Measurements from ENCODE around the gene ITSN1.

DNA sequence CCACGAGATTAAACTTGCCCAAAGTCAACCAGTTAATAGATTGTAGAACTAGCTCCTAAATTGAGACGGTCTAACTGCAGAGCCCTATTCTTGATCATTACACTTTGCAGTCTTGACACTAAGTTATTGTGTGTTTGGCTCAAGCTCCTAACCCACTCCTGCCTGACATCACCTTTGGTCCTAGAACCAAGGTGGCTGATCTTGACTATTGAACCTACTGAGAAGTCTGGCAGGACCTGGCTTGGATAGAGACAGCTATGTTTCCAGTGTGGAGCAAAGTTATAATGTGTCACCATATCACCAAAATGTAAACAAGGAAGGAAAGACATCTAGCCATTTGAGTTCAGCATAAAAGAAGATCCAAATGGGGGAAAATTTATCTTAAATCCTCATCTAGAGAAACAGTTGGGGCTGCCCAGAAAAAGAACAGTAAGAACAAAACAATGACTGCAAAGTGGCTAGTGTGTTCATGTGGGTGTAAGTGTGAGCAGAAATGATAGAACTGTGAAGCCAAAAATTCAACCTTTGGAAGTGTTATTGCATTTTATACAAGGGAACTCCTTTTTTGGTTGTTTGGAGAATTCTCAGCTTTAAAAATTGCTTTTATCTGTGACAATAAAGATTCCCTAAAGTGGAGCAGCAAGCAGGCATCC is 166.5 kb downstream of the ITSN1 start:
- TF ChIP-seq, protein P1, sequence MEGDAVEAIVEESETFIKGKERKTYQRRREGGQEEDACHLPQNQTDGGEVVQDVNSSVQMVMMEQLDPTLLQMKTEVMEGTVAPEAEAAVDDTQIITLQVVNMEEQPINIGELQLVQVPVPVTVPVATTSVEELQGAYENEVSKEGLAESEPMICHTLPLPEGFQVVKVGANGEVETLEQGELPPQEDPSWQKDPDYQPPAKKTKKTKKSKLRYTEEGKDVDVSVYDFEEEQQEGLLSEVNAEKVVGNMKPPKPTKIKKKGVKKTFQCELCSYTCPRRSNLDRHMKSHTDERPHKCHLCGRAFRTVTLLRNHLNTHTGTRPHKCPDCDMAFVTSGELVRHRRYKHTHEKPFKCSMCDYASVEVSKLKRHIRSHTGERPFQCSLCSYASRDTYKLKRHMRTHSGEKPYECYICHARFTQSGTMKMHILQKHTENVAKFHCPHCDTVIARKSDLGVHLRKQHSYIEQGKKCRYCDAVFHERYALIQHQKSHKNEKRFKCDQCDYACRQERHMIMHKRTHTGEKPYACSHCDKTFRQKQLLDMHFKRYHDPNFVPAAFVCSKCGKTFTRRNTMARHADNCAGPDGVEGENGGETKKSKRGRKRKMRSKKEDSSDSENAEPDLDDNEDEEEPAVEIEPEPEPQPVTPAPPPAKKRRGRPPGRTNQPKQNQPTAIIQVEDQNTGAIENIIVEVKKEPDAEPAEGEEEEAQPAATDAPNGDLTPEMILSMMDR (IDR thresholded peaks at IDR 0.05), result no peak
- no peak for TF ChIP-seq ZFX (IDR thresholded peaks at IDR 0.05; ENCODE audit: borderline replicate concordance)
